GM13977 (cell line): Measurements from ENCODE around the gene CD300E.

Experiments
- DNase-seq: peaks from one replicate; pipeline ENCODE4 v3.0.0; 2012; ENCODE audit warnings: low spot score
- CTCF ChIP-seq: IDR thresholded peaks from 2 replicates; pipeline ENCODE4 v1.5.1; 2012; ENCODE audit warnings: mild to moderate bottlenecking, control low read depth; ENCODE audit not compliant: insufficient read depth; ENCODE audit errors: extremely low read depth, missing control alignments
- in situ Hi-C: fragments of 300-500 bp; cut with MboI; formaldehyde crosslinking; loops from one replicate; pipeline ENCODE4 v1.12.0; 2022; ENCODE audit warnings: low sequenced_read_pairs, low pct_unique_long_range_greater_than_20kb, mixed read lengths, inconsistent platforms; ENCODE audit not compliant: unreplicated experiment

Gene CD300E

GRCh38 chr17:74563358-74563757 is 60.2 kb downstream of the CD300E start:
- DNase-seq, result no peak
- in situ Hi-C loops, result no loop called here
- TF ChIP-seq CTCF, result no peak

- TF ChIP-seq CTCF, result no peak
- in situ Hi-C loops, result no loop called here
- DNase-seq, result no peak
Observed at GRCh38 chr17:74561586-74561985, 62.0 kb downstream of the CD300E start.
